Stimulated activated CD8-positive, alpha-beta memory T cell treated with anti-CD3 and anti-CD28 coated beads, Interleukin-2, amount 100 ng/mL, for 1 hour (primary cell): ENCODE data around the gene OR4D2.

Source experiments
- DNase-seq, 2 donors: peaks; one replicate each; pipeline ENCODE4 v3.0.0-alpha.2; 2020; ENCODE audit warnings: low read depth in 2 of 2

OR4D2 gene

GRCh38 chr17:58210922-58211321, 44.1 kb downstream of the OR4D2 start:
- DNase-seq, result no peak

GRCh38 chr17:58215685-58216084, 48.9 kb downstream of the OR4D2 start:
- DNase-seq, result no peak

- no peak for DNase-seq
Observed at GRCh38 chr17:58217766-58218165, 51.0 kb downstream of the OR4D2 start.

DNA sequence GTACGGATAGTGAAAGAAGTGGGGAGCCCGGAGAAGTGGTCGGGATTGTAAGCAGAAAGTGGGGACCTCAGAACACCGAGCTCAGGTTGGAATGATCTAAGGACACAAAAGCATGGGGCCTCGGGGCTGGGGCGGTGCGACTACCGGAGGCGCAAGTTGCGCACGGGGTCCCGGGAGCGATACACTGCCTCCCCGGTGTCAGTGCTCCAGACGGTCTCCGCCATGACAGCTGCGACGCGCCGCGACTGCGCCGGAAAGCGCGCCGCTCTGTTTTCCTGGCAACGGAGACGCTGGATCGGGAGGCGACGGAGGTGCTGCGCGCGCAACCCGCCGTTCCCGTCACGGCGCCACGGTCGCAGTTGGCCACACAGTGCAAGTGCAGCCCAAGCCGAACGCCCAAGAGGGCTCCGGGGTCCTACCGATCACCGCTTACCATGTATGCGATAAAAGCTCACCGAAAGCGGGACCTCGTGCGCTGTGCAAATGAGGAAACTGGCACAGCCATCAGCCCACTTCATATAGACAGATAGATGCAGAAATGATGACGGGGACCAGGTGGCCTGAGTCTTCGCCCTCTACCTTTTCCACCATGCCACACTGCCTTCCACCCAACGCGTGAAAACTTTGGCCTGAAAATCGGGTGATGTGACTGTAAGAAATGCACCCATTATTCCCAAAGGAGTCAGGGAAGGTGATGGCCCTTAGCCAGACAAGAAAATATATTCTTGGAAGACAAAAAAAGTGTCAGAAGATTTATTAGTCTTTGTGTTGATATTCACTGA, 52.4 kb downstream of the OR4D2 start, which contains the start of gene MKS1:
TSS of gene MKS1 (minus strand) at position 249 of the 782 bp plus-strand sequence. CDS start at position 224, 25 bp downstream.
- DNase-seq, result peak; percentile 88 to 89

DNA sequence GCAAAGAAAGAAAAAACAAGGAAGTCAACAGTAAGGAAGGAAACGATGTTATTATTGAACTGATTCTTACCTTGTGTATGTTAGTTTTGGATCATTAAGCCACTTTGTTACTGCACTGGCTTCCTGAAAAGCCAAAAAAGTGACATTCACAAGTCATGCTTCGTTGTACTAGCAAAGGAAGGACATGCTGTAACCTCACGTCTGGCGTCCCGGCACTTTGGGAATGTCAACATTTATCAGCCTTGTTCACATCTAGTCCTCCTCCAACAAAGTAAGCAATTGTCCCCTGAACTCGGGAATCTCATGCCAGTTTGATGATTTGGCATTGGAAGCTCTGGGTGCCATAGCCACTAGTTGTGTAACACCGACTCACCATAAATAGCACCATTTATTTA, 53.0 kb downstream of the OR4D2 start:
- DNase-seq, result no peak
